ENCODE results near the gene SLC25A45.

The SLC25A45 gene

GRCh38 chr11:65363770-65364169, 18.7 kb downstream of the SLC25A45 start:
- H3K9me3 ChIP-seq (ENCODE audit: control insufficient read depth, low read length), result no peaks in the 10 kb centered on the region
- no peak overlapping the region for H3K9ac ChIP-seq (ENCODE audit: low read length)
- no peak for DNase-seq (ENCODE audit: low read depth)
- H3K27me3 ChIP-seq (replicated peaks; ENCODE audit: control insufficient read depth, insufficient read depth, low read length), result no peaks in the 10 kb centered on the region
- no peaks in the 10 kb centered on the region for H3K36me3 ChIP-seq (ENCODE audit: control insufficient read depth, insufficient read depth, low read length, severe bottlenecking)
- H3K4me1 ChIP-seq (ENCODE audit: control insufficient read depth, insufficient read depth, low read length), result peaks cover 4% of the 10 kb centered on the region
- no peak overlapping the region for H3K4me3 ChIP-seq (ENCODE audit: low read length)

- Histone ChIP-seq H3K4me1 (ENCODE audit: control insufficient read depth, insufficient read depth, low read length) (peaks cover 6% of the 10 kb centered on the region), H3K4me3 (ENCODE audit: low read length) (no peak overlapping the region), H3K36me3 (ENCODE audit: control insufficient read depth, insufficient read depth, low read length, severe bottlenecking) (no peaks in the 10 kb centered on the region), H3K9me3 (ENCODE audit: control insufficient read depth, low read length) (no peaks in the 10 kb centered on the region), H3K27me3 (replicated peaks; ENCODE audit: control insufficient read depth, insufficient read depth, low read length) (no peaks in the 10 kb centered on the region), H3K9ac (ENCODE audit: low read length) (no peak overlapping the region)
- DNase-seq (ENCODE audit: low read depth), result no peak
Measured at GRCh38 chr11:65362966-65363365, 19.5 kb downstream of the SLC25A45 start.

- no peaks in the 10 kb centered on the region for H3K27me3 ChIP-seq (replicated peaks; ENCODE audit: control insufficient read depth, insufficient read depth, low read length)
- no peak for DNase-seq (ENCODE audit: low read depth)
- H3K9me3 ChIP-seq (ENCODE audit: control insufficient read depth, low read length), result no peaks in the 10 kb centered on the region
- H3K9ac ChIP-seq (ENCODE audit: low read length), result no peak overlapping the region
- peaks cover 11% of the 10 kb centered on the region for H3K4me1 ChIP-seq (ENCODE audit: control insufficient read depth, insufficient read depth, low read length)
- H3K36me3 ChIP-seq (ENCODE audit: control insufficient read depth, insufficient read depth, low read length, severe bottlenecking), result no peaks in the 10 kb centered on the region
- H3K4me3 ChIP-seq (ENCODE audit: low read length), result no peak overlapping the region
Measured at GRCh38 chr11:65362320-65362931, 20.0 kb downstream of the SLC25A45 start.

- Histone ChIP-seq H3K4me1 (ENCODE audit: control insufficient read depth, insufficient read depth, low read length) (peaks cover 16% of the 10 kb centered on the region), H3K27me3 (replicated peaks; ENCODE audit: control insufficient read depth, insufficient read depth, low read length) (peaks cover 12% of the 10 kb centered on the region), H3K9ac (ENCODE audit: low read length) (no peak overlapping the region), H3K9me3 (ENCODE audit: control insufficient read depth, low read length) (no peaks in the 10 kb centered on the region), H3K4me3 (ENCODE audit: low read length) (no peak overlapping the region), H3K36me3 (ENCODE audit: control insufficient read depth, insufficient read depth, low read length, severe bottlenecking) (peaks cover 6% of the 10 kb centered on the region)
- no peak for DNase-seq (ENCODE audit: low read depth)
Measured at GRCh38 chr11:65357856-65358356, 24.5 kb downstream of the SLC25A45 start.

- Histone ChIP-seq H3K27me3 (replicated peaks; ENCODE audit: control insufficient read depth, insufficient read depth, low read length) (peaks cover 12% of the 10 kb centered on the region), H3K9ac (ENCODE audit: low read length) (peak overlapping the region; percentile 19), H3K9me3 (ENCODE audit: control insufficient read depth, low read length) (no peaks in the 10 kb centered on the region), H3K4me3 (ENCODE audit: low read length) (no peak overlapping the region), H3K36me3 (ENCODE audit: control insufficient read depth, insufficient read depth, low read length, severe bottlenecking) (peaks cover 19% of the 10 kb centered on the region), H3K4me1 (ENCODE audit: control insufficient read depth, insufficient read depth, low read length) (peaks cover 16% of the 10 kb centered on the region)
- DNase-seq (ENCODE audit: low read depth), result no peak
Measured at GRCh38 chr11:65356394-65356972, 26.0 kb downstream of the SLC25A45 start.

- Histone ChIP-seq H3K9me3 (ENCODE audit: control insufficient read depth, low read length) (no peaks in the 10 kb centered on the region), H3K4me3 (ENCODE audit: low read length) (peak overlapping the region; percentile 14), H3K36me3 (ENCODE audit: control insufficient read depth, insufficient read depth, low read length, severe bottlenecking) (peaks cover 25% of the 10 kb centered on the region), H3K9ac (ENCODE audit: low read length) (peak overlapping the region; percentile 19), H3K27me3 (replicated peaks; ENCODE audit: control insufficient read depth, insufficient read depth, low read length) (peaks cover 12% of the 10 kb centered on the region), H3K4me1 (ENCODE audit: control insufficient read depth, insufficient read depth, low read length) (peaks cover 16% of the 10 kb centered on the region)
- DNase-seq (ENCODE audit: low read depth), result peak; percentile 6
Measured at GRCh38 chr11:65355776-65356393, 26.6 kb downstream of the SLC25A45 start.

GRCh38 chr11:65355013-65355775, 27.3 kb downstream of the SLC25A45 start:
- H3K9ac ChIP-seq (ENCODE audit: low read length), result peak overlapping the region; percentile 59
- H3K4me1 ChIP-seq (ENCODE audit: control insufficient read depth, insufficient read depth, low read length), result peaks cover 16% of the 10 kb centered on the region
- H3K4me3 ChIP-seq (ENCODE audit: low read length), result peak overlapping the region; percentile 81
- no peaks in the 10 kb centered on the region for H3K9me3 ChIP-seq (ENCODE audit: control insufficient read depth, low read length)
- peaks cover 32% of the 10 kb centered on the region for H3K36me3 ChIP-seq (ENCODE audit: control insufficient read depth, insufficient read depth, low read length, severe bottlenecking)
- H3K27me3 ChIP-seq (replicated peaks; ENCODE audit: control insufficient read depth, insufficient read depth, low read length), result peaks cover 12% of the 10 kb centered on the region
- DNase-seq (ENCODE audit: low read depth), result no peak

GRCh38 chr11:65354265-65355012, 28.0 kb downstream of the SLC25A45 start, which contains the start of gene TIGD3:
Gene TIGD3 (plus strand): TSS chr11:65354751. CDS start chr11:65355809, 1,058 bp downstream.
- Histone ChIP-seq H3K9me3 (ENCODE audit: control insufficient read depth, low read length) (no peaks in the 10 kb centered on the region), H3K9ac (ENCODE audit: low read length) (peak within 1 kb of the TSS; percentile 59), H3K27me3 (replicated peaks; ENCODE audit: control insufficient read depth, insufficient read depth, low read length) (peaks cover 12% of the 10 kb centered on the region), H3K4me3 (ENCODE audit: low read length) (peak within 1 kb of the TSS; percentile 81), H3K36me3 (ENCODE audit: control insufficient read depth, insufficient read depth, low read length, severe bottlenecking) (peaks cover 39% of the 10 kb centered on the region), H3K4me1 (ENCODE audit: control insufficient read depth, insufficient read depth, low read length) (peaks cover 16% of the 10 kb centered on the region)
- DNase-seq (ENCODE audit: low read depth), result peak; percentile 99

- H3K36me3 ChIP-seq (ENCODE audit: control insufficient read depth, insufficient read depth, low read length, severe bottlenecking), result peaks cover 44% of the 10 kb centered on the region
- DNase-seq (ENCODE audit: low read depth), result no peak
- peak overlapping the region; percentile 81 for H3K4me3 ChIP-seq (ENCODE audit: low read length)
- H3K9me3 ChIP-seq (ENCODE audit: control insufficient read depth, low read length), result no peaks in the 10 kb centered on the region
- peak overlapping the region; percentile 55 for H3K9ac ChIP-seq (ENCODE audit: low read length)
- peaks cover 12% of the 10 kb centered on the region for H3K27me3 ChIP-seq (replicated peaks; ENCODE audit: control insufficient read depth, insufficient read depth, low read length)
- peaks cover 16% of the 10 kb centered on the region for H3K4me1 ChIP-seq (ENCODE audit: control insufficient read depth, insufficient read depth, low read length)
Measured at GRCh38 chr11:65353900-65354264, 28.6 kb downstream of the SLC25A45 start.

GRCh38 chr11:65353376-65353775, 29.1 kb downstream of the SLC25A45 start:
- Histone ChIP-seq H3K9ac (ENCODE audit: low read length) (peak overlapping the region; percentile 55), H3K27me3 (replicated peaks; ENCODE audit: control insufficient read depth, insufficient read depth, low read length) (peaks cover 12% of the 10 kb centered on the region), H3K9me3 (ENCODE audit: control insufficient read depth, low read length) (no peaks in the 10 kb centered on the region), H3K4me1 (ENCODE audit: control insufficient read depth, insufficient read depth, low read length) (peaks cover 16% of the 10 kb centered on the region), H3K4me3 (ENCODE audit: low read length) (peak overlapping the region; percentile 81), H3K36me3 (ENCODE audit: control insufficient read depth, insufficient read depth, low read length, severe bottlenecking) (peaks cover 49% of the 10 kb centered on the region)
- DNase-seq (ENCODE audit: low read depth), result no peak

Measured in adipocyte (in vitro differentiated cells).